SK-N-SH (cell line): Measurements from ENCODE around the gene VPS52. TPM values are rescaled to one million over a fixed set of nuclear protein-coding genes. Genes with fewer than 3 reads are reported as not detected.
A peak's percentile ranks its signal among the peaks of the same experiment; 100 is the strongest.

Source experiments
- CTCF ChIA-PET: fragments of 300-600, 350-600 bp; formaldehyde crosslinking; extraction: SDS; loops from one replicate; lab custom pipeline; 2021; lab: Yijun Ruan, JAX
- POLR2A ChIA-PET: fragments of 350-600 bp; sonication (Branson Sonifier 250); formaldehyde crosslinking; extraction: SDS; loops from one replicate; lab custom pipeline; 2020; ENCODE audit warnings: antibody characterized with exemption, inconsistent platforms; lab: Yijun Ruan, JAX
- DNase-seq: peaks from one replicate; pipeline ENCODE4 v3.0.0; 2012
- H2AFZ ChIP-seq: fragments of 200-600 bp; sonication (generic); 2 replicates; pipeline ENCODE4 v1.8.1; 2016; ENCODE audit warnings: antibody characterized with exemption, mild to moderate bottlenecking, low read depth
- H3F3A ChIP-seq: fragments of 200-600 bp; sonication (generic); replicated peaks from 2 replicates; pipeline ENCODE3; 2016; ENCODE audit warnings: antibody characterized with exemption, mild to moderate bottlenecking; ENCODE audit not compliant: insufficient read depth
- H3K27ac ChIP-seq, 2 experiments: fragments of 200-500 bp in 1 of 2; fragments of 200-600 bp in 1 of 2; sonication (Bioruptor generic) in 1 of 2; sonication (generic), shearing (Covaris generic) in 1 of 2; 2 replicates each; pipeline versions ENCODE4 v1.5.1 to v1.6.1; 2014 to 2016; ENCODE audit warnings: low read depth in 2 of 2, inconsistent platforms in 1 of 2, low read length in 1 of 2, mild to moderate bottlenecking in 1 of 2, mixed read lengths in 1 of 2
- H3K27me3 ChIP-seq: fragments of 200-600 bp; sonication (generic), shearing (Covaris generic); 2 replicates; pipeline ENCODE4 v1.6.1; 2016; ENCODE audit warnings: mixed run types; ENCODE audit not compliant: insufficient read depth
- H3K36me3 ChIP-seq, 2 experiments: fragments of 200-500 bp in 1 of 2; fragments of 200-600 bp in 1 of 2; sonication (Bioruptor generic) in 1 of 2; sonication (generic) in 1 of 2; replicated peaks in 1 of 2; 2 replicates each; pipeline versions ENCODE3 to v1.5.1; 2014 to 2016; ENCODE audit warnings: low read length in 1 of 2, mild to moderate bottlenecking in 1 of 2; ENCODE audit not compliant: insufficient read depth in 2 of 2, control insufficient read depth in 1 of 2
- H3K4me1 ChIP-seq, 2 experiments: fragments of 200-500 bp in 1 of 2; fragments of 200-600 bp in 1 of 2; sonication (Bioruptor generic) in 1 of 2; sonication (generic), shearing (Covaris generic) in 1 of 2; 2 replicates each; pipeline versions ENCODE4 v1.5.1 to v1.6.1; 2014 to 2016; ENCODE audit warnings: low read depth in 1 of 2, low read length in 1 of 2, mixed run types in 1 of 2; ENCODE audit not compliant: insufficient read depth in 2 of 2, control insufficient read depth in 1 of 2
- H3K4me2 ChIP-seq: fragments of 200-600 bp; sonication (generic), shearing (Covaris generic); 2 replicates; pipeline ENCODE4 v1.6.1; 2017; ENCODE audit warnings: mixed run types
- H3K4me3 ChIP-seq, 2 experiments: fragments of 200-500 bp in 1 of 2; fragments of 200-600 bp in 1 of 2; sonication (Bioruptor generic) in 1 of 2; sonication (generic), shearing (Covaris generic) in 1 of 2; 2 replicates each; pipeline versions ENCODE4 v1.5.1 to v1.8.1; 2014 to 2016; ENCODE audit warnings: low read depth in 2 of 2, inconsistent platforms in 1 of 2, low read length in 1 of 2, mild to moderate bottlenecking in 1 of 2, mixed read lengths in 1 of 2, moderate library complexity in 1 of 2
- H3K79me2 ChIP-seq: fragments of 200-600 bp; sonication (generic); 2 replicates; pipeline ENCODE4 v1.8.1; 2017; ENCODE audit warnings: mild to moderate bottlenecking; ENCODE audit not compliant: insufficient read depth
- H3K9ac ChIP-seq: fragments of 200-600 bp; sonication (generic); 2 replicates; pipeline ENCODE4 v1.6.1; 2017; ENCODE audit warnings: mixed run types
- H3K9me2 ChIP-seq: fragments of 200-600 bp; sonication (generic); 2 replicates; pipeline ENCODE4 v1.6.1; 2017; ENCODE audit warnings: mixed run types
- H3K9me3 ChIP-seq: fragments of 200-600 bp; sonication (generic); 2 replicates; pipeline ENCODE4 v1.6.1; 2017; ENCODE audit warnings: mixed run types, mild to moderate bottlenecking, moderate library complexity
- H4K20me1 ChIP-seq: fragments of 200-600 bp; sonication (generic); 2 replicates; pipeline ENCODE4 v1.6.1; 2017; ENCODE audit warnings: mild to moderate bottlenecking, mixed run types; ENCODE audit not compliant: insufficient read depth
- ELF1 ChIP-seq: IDR thresholded peaks from 2 replicates; pipeline ENCODE4 v1.4.0; 2012
- EP300 ChIP-seq, 2 experiments: IDR thresholded peaks; 2 replicates each; pipeline versions ENCODE4 v1.4.0 to v1.6.1; 2012; ENCODE audit warnings: borderline replicate concordance in 1 of 2, low read depth in 1 of 2, low read length in 1 of 2
- FOSL2 ChIP-seq: IDR thresholded peaks from 2 replicates; pipeline ENCODE4 v1.4.0; 2012; ENCODE audit warnings: low read depth, mild to moderate bottlenecking, moderate library complexity, borderline replicate concordance
- FOXJ3 ChIP-seq: sonication (generic); formaldehyde crosslinking; IDR thresholded peaks from 2 replicates; pipeline ENCODE4 v1.5.1; 2020; ENCODE audit warnings: mild to moderate bottlenecking, missing genetic modification reagents
- IRF3 ChIP-seq: fragments of 150-350 bp; IDR thresholded peaks from 2 replicates; pipeline ENCODE4 v1.6.1; 2016; ENCODE audit warnings: mild to moderate bottlenecking, low read depth, low read length
- JUND ChIP-seq: IDR thresholded peaks from 2 replicates; pipeline ENCODE4 v1.4.0; 2012
- NFIC ChIP-seq: IDR thresholded peaks from 2 replicates; pipeline ENCODE4 v1.4.0; 2012; ENCODE audit warnings: borderline replicate concordance
- NRF1 ChIP-seq: IDR thresholded peaks from 2 replicates; pipeline ENCODE4 v1.6.1; 2012; ENCODE audit warnings: low read depth, mild to moderate bottlenecking, low read length
- PBX3 ChIP-seq: IDR thresholded peaks from 2 replicates; pipeline ENCODE4; 2012
- POLR2AphosphoS5 ChIP-seq: IDR thresholded peaks from 2 replicates; pipeline ENCODE4 v1.6.1; 2012; ENCODE audit warnings: low read depth, low read length
- RFX5 ChIP-seq: IDR thresholded peaks from 2 replicates; pipeline ENCODE4 v1.6.1; 2012; ENCODE audit warnings: mild to moderate bottlenecking, improper control_type of control experiment, low read length
- SIN3A ChIP-seq: IDR thresholded peaks from 2 replicates; pipeline ENCODE4 v1.6.1; 2012; ENCODE audit warnings: low read depth, mild to moderate bottlenecking, low read length, moderate library complexity, borderline replicate concordance
- TAF1 ChIP-seq: IDR thresholded peaks from 2 replicates; pipeline ENCODE4 v1.6.1; 2012; ENCODE audit warnings: low read depth, mild to moderate bottlenecking, low read length, moderate library complexity, borderline replicate concordance
- TCF12 ChIP-seq: IDR thresholded peaks from 2 replicates; pipeline ENCODE4 v1.4.0; 2012
- TEAD4 ChIP-seq: IDR thresholded peaks from 2 replicates; pipeline ENCODE4 v1.4.0; 2012; ENCODE audit warnings: mild to moderate bottlenecking, borderline replicate concordance; ENCODE audit not compliant: insufficient read depth
- USF2 ChIP-seq: fragments of 150-350 bp; IDR thresholded peaks from 2 replicates; pipeline ENCODE4 v1.6.1; 2017; ENCODE audit warnings: antibody characterized with exemption, low read length, low read depth, borderline replicate concordance
- YY1 ChIP-seq: IDR thresholded peaks from 2 replicates; pipeline ENCODE4 v1.4.0; 2012; ENCODE audit warnings: low read depth, mild to moderate bottlenecking
- ZBTB33 ChIP-seq: IDR thresholded peaks from 2 replicates; pipeline ENCODE4 v1.4.0; 2012; ENCODE audit warnings: low read depth, borderline replicate concordance
- WGBS: methylation state at CpG from one replicate; pipeline ENCODE4 v1.1.6; 2017; ENCODE audit warnings: low lambda C conversion rate; 5-methylcytosine and 5-hydroxymethylcytosine counted together
- polyA plus RNA-seq, 3 experiments: library from polyadenylated mRNA; depleted of rRNA; stranded (reverse); fragments of >200 nt; gene quantifications; 2 replicates each; pipeline ENCODE4 v1.2.3, GENCODE V29; 2012

The VPS52 gene
- polyA plus RNA-seq, 1 of the 3 experiments (the other 2 are of a cell fraction) = 74.0 TPM

GRCh38 chr6:33204415-33205190, 67.1 kb downstream of the VPS52 start, which contains the start of gene HSD17B8:
HSD17B8 (plus strand) TSS chr6:33204655; CDS start chr6:33204669, 14 bp downstream.
- Histone ChIP-seq H4K20me1 (peaks cover under 1% of the 10 kb centered on the region; the same call in 1 of the 2 replicates), H3K4me1 (peaks cover 28 to 40% of the 10 kb centered on the region in 2 experiments), H3K27me3 (no peaks in the 10 kb centered on the region), H3K4me2 (peak within 1 kb of the TSS; percentile 98), H3K4me3 (peak within 1 kb of the TSS; percentile 78 to 90), H3K9me3 (no peaks in the 10 kb centered on the region), H3K27ac (peak within 1 kb of the TSS; percentile 43 to 69; a peak in 2 of 4 replicates), H3K36me3 (peaks cover 17 to 24% of the 10 kb centered on the region in 2 experiments), H3K9me2 (no peaks in the 10 kb centered on the region), H3F3A (peaks cover 21% of the 10 kb centered on the region), H2AFZ (no peak within 1 kb of the TSS)
- 2% methylated on average over 18 of the region's 48 CpGs for whole genome bisulfite sequencing
- CTCF ChIA-PET = interaction anchor here (1.0 to 2.4 kb wide), 5 partner anchors 8 to 189 kb away, joined by 3 to 16 read pairs (median 3); no protein-coding TSS in a partner anchor
- DNase-seq = peak; percentile 94
- TF ChIP-seq USF2 = no peak
- TF ChIP-seq FOXJ3 = no peak
- TF ChIP-seq NRF1 = peak; percentile 59
- TF ChIP-seq POLR2AphosphoS5 = peak; percentile 84
- TF ChIP-seq PBX3 = peak; percentile 41
- peak; percentile 61; the same call in 1 of the 2 replicates for TF ChIP-seq RFX5
- peak; percentile 58; the same call in 1 of the 2 replicates for TF ChIP-seq TAF1
- 0 out of 2 replicates have a peak, but pooled peaks have one; percentile 37 for TF ChIP-seq IRF3
- TF ChIP-seq TCF12 = no peak
- peak; percentile 86 for TF ChIP-seq YY1
- TF ChIP-seq NFIC = no peak
- no peak for TF ChIP-seq FOSL2
- TF ChIP-seq, all 33 proteins: peak for 7
- Histone ChIP-seq H3K79me2 (peaks cover 55% of the 10 kb centered on the region), H3K9ac (peak within 1 kb of the TSS; percentile 72)
- POLR2A ChIA-PET = interaction anchor here (1.0 to 1.3 kb wide), 2 partner anchors 44 to 233 kb away, joined by 5 to 7 read pairs; no protein-coding TSS in a partner anchor

- Histone ChIP-seq H3K4me3 (0 out of 4 replicates have a peak overlapping the region, but pooled peaks of 1 of the 2 experiments have one; percentile 78), H3F3A (peaks cover 21% of the 10 kb centered on the region), H4K20me1 (peaks cover 6% of the 10 kb centered on the region; the same call in 1 of the 2 replicates), H3K4me1 (peaks cover 28 to 42% of the 10 kb centered on the region in 2 experiments), H3K36me3 (peaks cover 17 to 20% of the 10 kb centered on the region in 2 experiments), H3K9me3 (no peaks in the 10 kb centered on the region), H3K9ac (no peak overlapping the region), H3K27me3 (no peaks in the 10 kb centered on the region), H3K9me2 (no peaks in the 10 kb centered on the region), H3K27ac (peak overlapping the region; percentile 1 to 2; a peak in 2 of 4 replicates), H3K4me2 (peak overlapping the region; percentile 98; the same call in 1 of the 2 replicates), H3K79me2 (peaks cover 59% of the 10 kb centered on the region), H2AFZ (no peak overlapping the region)
- no peak for DNase-seq
- TF ChIP-seq TEAD4 (no peak), EP300 (IDR thresholded peaks at IDR 0.05; ENCODE audit: borderline replicate concordance in 1 of 2, low read depth in 1 of 2, low read length in 1 of 2) (no peak), TCF12 (no peak), SIN3A (no peak), TAF1 (no peak), ZBTB33 (no peak), RFX5 (no peak), FOSL2 (no peak), JUND (no peak), ELF1 (no peak)
- ChIA-PET CTCF (interaction anchor here (1.0 to 2.4 kb wide), 3 partner anchors 8 to 189 kb away, joined by 3 to 16 read pairs (median 4); no protein-coding TSS in a partner anchor), POLR2A (interaction anchor here (1.0 to 1.3 kb wide), 2 partner anchors 44 to 232 kb away, joined by 5 to 7 read pairs; no protein-coding TSS in a partner anchor)
- 1% methylated on average over 4 of the region's 4 CpGs for WGBS
Observed at GRCh38 chr6:33204165-33204414, 67.6 kb downstream of the VPS52 start.
